Astrocyte of the cerebellum (primary cell): ENCODE data around the gene ZNF324.
A peak's percentile ranks its signal among the peaks of the same experiment; 100 is the strongest.

Experiments used
- DNase-seq: peaks from one replicate; pipeline ENCODE4 v3.0.0-alpha.2; 2011; ENCODE audit warnings: low read depth
- H3K4me3 ChIP-seq: 2 replicates; pipeline ENCODE4 v1.5.1; 2011; ENCODE audit warnings: mild to moderate bottlenecking, low read depth, low read length, moderate library complexity
- CTCF ChIP-seq: IDR thresholded peaks from 2 replicates; pipeline ENCODE4 v1.5.1; 2012; ENCODE audit warnings: low read length, low read depth, moderate library complexity, mild to moderate bottlenecking; ENCODE audit errors: missing control alignments
- in situ Hi-C: cut with HindIII; loops from 2 replicates; pipeline ENCODE4 v1.10.0; 2017; ENCODE audit warnings: low sequenced_read_pairs

ZNF324 gene

GRCh38 chr19:58474291-58474996 is 7.6 kb downstream of the ZNF324 start:
- no peak for TF ChIP-seq CTCF
- no peak overlapping the region for H3K4me3 ChIP-seq
- in situ Hi-C loops: no loop called here
- peak; percentile 29 for DNase-seq

GRCh38 chr19:58474997-58475713 is 8.3 kb downstream of the ZNF324 start:
- peak overlapping the region; percentile 52 for H3K4me3 ChIP-seq
- no peak for TF ChIP-seq CTCF
- in situ Hi-C loops: no loop called here
- DNase-seq: no peak

GRCh38 chr19:58475714-58476497 is 9.0 kb downstream of the ZNF324 start, which contains the start of gene ZNF446:
Gene ZNF446 (plus strand): TSS chr19:58476352. CDS start chr19:58477219, 867 bp downstream.
- peak within 1 kb of the TSS; percentile 52 for H3K4me3 ChIP-seq
- no peak for TF ChIP-seq CTCF
- peak; percentile 89 for DNase-seq
- in situ Hi-C loops: no loop called here

GRCh38 chr19:58476498-58477015 is 9.7 kb downstream of the ZNF324 start:
- TF ChIP-seq CTCF: no peak
- no peak for DNase-seq
- H3K4me3 ChIP-seq: peak overlapping the region; percentile 52
- in situ Hi-C loops: no loop called here

- DNase-seq: no peak
- in situ Hi-C loops: no loop called here
- no peak for TF ChIP-seq CTCF
- H3K4me3 ChIP-seq: no peak overlapping the region
Measured at GRCh38 chr19:58477130-58477529, 10.2 kb downstream of the ZNF324 start.

- in situ Hi-C loops: no loop called here
- no peak for TF ChIP-seq CTCF
- H3K4me3 ChIP-seq: no peak overlapping the region
- no peak for DNase-seq
Measured at GRCh38 chr19:58477871-58478270, 11.0 kb downstream of the ZNF324 start.
